PC-3 (cell line): ENCODE results near the gene C6orf52. TPM values are rescaled to one million over a fixed set of nuclear protein-coding genes. Genes with fewer than 3 reads are reported as not detected.

Experiments used
- ATAC-seq: fragments of 200-7000 bp; cut with Tn5 transposase; 2 replicates; pipeline ENCODE4 v1.9.1; 2020; ENCODE audit warnings: mild to moderate bottlenecking, moderate library complexity
- BruUV-seq: library from RNA; stranded (reverse); fragments of 400-500 nt; replicated peaks from 2 replicates; lab custom pipeline; 2021; lab: Mats Ljungman, UMichigan
- CTCF ChIA-PET: fragments of 300-600 bp; sonication (Branson Sonifier 250); formaldehyde crosslinking; loops from one replicate; lab custom pipeline; 2022; ENCODE audit warnings: antibody characterized with exemption; lab: Charles Lee
- POLR2A ChIA-PET: fragments of 300-600 bp; sonication (Branson Sonifier 250); formaldehyde crosslinking; loops from one replicate; lab custom pipeline; 2022; ENCODE audit warnings: antibody characterized with exemption; ENCODE audit not compliant: unreplicated experiment; lab: Charles Lee
- DNase-seq: peaks from one replicate; pipeline ENCODE4 v3.0.0-alpha.2; 2015
- H2AFZ ChIP-seq: fragments of 300-600 bp; sonication (generic); 2 replicates; pipeline ENCODE4 v1.6.0; 2016; ENCODE audit warnings: antibody characterized with exemption, low read length
- H3F3A ChIP-seq: fragments of 300-600 bp; sonication (generic); one replicate; pipeline ENCODE4 v1.6.0; 2017; ENCODE audit warnings: antibody characterized with exemption, low read length, control low read depth, mild to moderate bottlenecking; ENCODE audit not compliant: unreplicated experiment
- H3K27ac ChIP-seq: fragments of 300-600 bp; sonication (generic); 2 replicates; pipeline ENCODE4 v1.5.1; 2016; ENCODE audit warnings: mild to moderate bottlenecking, low read length
- H3K27me3 ChIP-seq: fragments of 300-600 bp; sonication (generic); 2 replicates; pipeline ENCODE4 v1.6.1; 2016; ENCODE audit warnings: low read length, mixed read lengths
- H3K36me3 ChIP-seq: fragments of 300-600 bp; sonication (generic); 2 replicates; pipeline ENCODE4 v1.6.1; 2016; ENCODE audit warnings: low read depth, mixed run types, low read length, mixed read lengths
- H3K4me1 ChIP-seq: fragments of 300-600 bp; sonication (generic); 2 replicates; pipeline ENCODE4 v1.5.1; 2016; ENCODE audit warnings: low read length; ENCODE audit not compliant: insufficient read depth
- H3K4me2 ChIP-seq: fragments of 300-600 bp; sonication (generic); 2 replicates; pipeline ENCODE4 v1.6.0; 2016; ENCODE audit warnings: low read length
- H3K4me3 ChIP-seq: fragments of 300-600 bp; sonication (generic); 2 replicates; pipeline ENCODE4 v1.5.1; 2016; ENCODE audit warnings: mild to moderate bottlenecking, low read length, mixed read lengths
- H3K79me2 ChIP-seq: fragments of 300-600 bp; sonication (generic); 2 replicates; pipeline ENCODE4 v1.6.1; 2017; ENCODE audit warnings: low read length, mixed read lengths
- H3K9ac ChIP-seq: fragments of 300-600 bp; sonication (generic); 2 replicates; pipeline ENCODE4 v1.6.0; 2016; ENCODE audit warnings: mild to moderate bottlenecking, low read length
- H3K9me2 ChIP-seq: fragments of 300-600 bp; sonication (generic); replicated peaks from 2 replicates; pipeline ENCODE4 v1.6.1; 2016; ENCODE audit warnings: mixed run types, low read length, mixed read lengths
- H3K9me3 ChIP-seq: fragments of 300-600 bp; sonication (generic); 2 replicates; pipeline ENCODE4 v1.6.1; 2016; ENCODE audit warnings: low read length, mixed read lengths
- H4K20me1 ChIP-seq: fragments of 300-600 bp; sonication (generic); 2 replicates; pipeline ENCODE4 v1.6.1; 2016; ENCODE audit warnings: low read length, mixed read lengths
- EZH2 ChIP-seq: fragments of 300-600 bp; sonication (generic); IDR thresholded peaks from one replicate; pipeline ENCODE4 v1.6.1; 2017; ENCODE audit warnings: antibody characterized with exemption, mild to moderate bottlenecking, low read length; ENCODE audit not compliant: unreplicated experiment
- EZH2phosphoT487 ChIP-seq: fragments of 300-600 bp; sonication (generic); IDR thresholded peaks from 2 replicates; pipeline ENCODE4 v1.6.1; 2018; ENCODE audit warnings: mild to moderate bottlenecking, antibody characterized with exemption, low read length, borderline replicate concordance
- intact Hi-C: fragments of 100-400 bp; cut with micrococcal nuclease; formaldehyde crosslinking; loops from 2 replicates; pipeline ENCODE4 v1.9.0; 2023
- total RNA-seq: library from RNA; depleted of rRNA; stranded (reverse); fragments of >200 nt; gene quantifications from 2 replicates; pipeline ENCODE4 v1.2.3, GENCODE V29; 2014
- TF ChIP-seq, protein P1 (sequence below): fragments of 300-600 bp; sonication (generic); conservative IDR thresholded peaks from 2 replicates; pipeline ENCODE4 v1.5.1; 2017; ENCODE audit warnings: antibody characterized with exemption, low read depth, mild to moderate bottlenecking, low read length

C6orf52 gene
- total RNA-seq, 1 experiment from 2014 or later: 0.80 TPM

DNA sequence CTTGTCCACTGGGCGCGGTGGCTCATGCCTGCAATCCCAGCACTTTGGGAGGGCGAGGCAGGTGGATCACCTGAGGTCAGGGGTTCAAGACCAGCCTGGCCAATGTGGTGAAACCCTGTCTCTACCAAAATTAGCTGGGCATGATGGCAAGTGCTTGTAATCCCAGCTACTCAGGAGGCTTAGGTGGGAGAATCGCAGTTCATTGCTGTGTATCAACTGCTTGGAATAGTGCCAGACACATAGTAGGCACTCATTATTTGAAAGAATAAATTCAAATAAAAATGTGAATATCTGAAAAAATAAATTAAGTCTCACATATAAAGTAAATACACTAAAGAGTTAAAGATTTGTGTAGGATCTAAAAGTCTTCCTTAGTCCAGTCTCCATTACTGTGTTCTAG lies 2.2 kb upstream of the C6orf52 start:
- H3F3A ChIP-seq: no peaks in the 10 kb centered on the region
- TF ChIP-seq EZH2phosphoT487 (no peak), EZH2 (no peak)
- TF ChIP-seq, protein P1, sequence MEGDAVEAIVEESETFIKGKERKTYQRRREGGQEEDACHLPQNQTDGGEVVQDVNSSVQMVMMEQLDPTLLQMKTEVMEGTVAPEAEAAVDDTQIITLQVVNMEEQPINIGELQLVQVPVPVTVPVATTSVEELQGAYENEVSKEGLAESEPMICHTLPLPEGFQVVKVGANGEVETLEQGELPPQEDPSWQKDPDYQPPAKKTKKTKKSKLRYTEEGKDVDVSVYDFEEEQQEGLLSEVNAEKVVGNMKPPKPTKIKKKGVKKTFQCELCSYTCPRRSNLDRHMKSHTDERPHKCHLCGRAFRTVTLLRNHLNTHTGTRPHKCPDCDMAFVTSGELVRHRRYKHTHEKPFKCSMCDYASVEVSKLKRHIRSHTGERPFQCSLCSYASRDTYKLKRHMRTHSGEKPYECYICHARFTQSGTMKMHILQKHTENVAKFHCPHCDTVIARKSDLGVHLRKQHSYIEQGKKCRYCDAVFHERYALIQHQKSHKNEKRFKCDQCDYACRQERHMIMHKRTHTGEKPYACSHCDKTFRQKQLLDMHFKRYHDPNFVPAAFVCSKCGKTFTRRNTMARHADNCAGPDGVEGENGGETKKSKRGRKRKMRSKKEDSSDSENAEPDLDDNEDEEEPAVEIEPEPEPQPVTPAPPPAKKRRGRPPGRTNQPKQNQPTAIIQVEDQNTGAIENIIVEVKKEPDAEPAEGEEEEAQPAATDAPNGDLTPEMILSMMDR: no peak
- no peaks in the 10 kb centered on the region; the same call in 1 of the 2 replicates for H4K20me1 ChIP-seq
- peaks cover 73% of the 10 kb centered on the region for H3K79me2 ChIP-seq
- peak overlapping the region; percentile 98 for H3K4me3 ChIP-seq
- POLR2A ChIA-PET: no interaction called here
- no peaks in the 10 kb centered on the region for H3K27me3 ChIP-seq
- intact Hi-C loops: loop anchor here (5.0 kb wide), 1 partner anchor 106 kb away; no protein-coding TSS in a partner anchor
- peaks cover 19% of the 10 kb centered on the region for H3K4me1 ChIP-seq
- CTCF ChIA-PET: no interaction called here
- BruUV-seq: no TSS peak
- H3K9me2 ChIP-seq: no peaks in the 10 kb centered on the region
- H2AFZ ChIP-seq: no peak overlapping the region
- no peaks in the 10 kb centered on the region for H3K9me3 ChIP-seq
- H3K4me2 ChIP-seq: peak overlapping the region; percentile 92
- DNase-seq (no peak), ATAC-seq (no peak)
- H3K36me3 ChIP-seq: peaks cover 31% of the 10 kb centered on the region; the same call in 1 of the 2 replicates
- H3K9ac ChIP-seq: no peak overlapping the region
- no peak overlapping the region for H3K27ac ChIP-seq

DNA sequence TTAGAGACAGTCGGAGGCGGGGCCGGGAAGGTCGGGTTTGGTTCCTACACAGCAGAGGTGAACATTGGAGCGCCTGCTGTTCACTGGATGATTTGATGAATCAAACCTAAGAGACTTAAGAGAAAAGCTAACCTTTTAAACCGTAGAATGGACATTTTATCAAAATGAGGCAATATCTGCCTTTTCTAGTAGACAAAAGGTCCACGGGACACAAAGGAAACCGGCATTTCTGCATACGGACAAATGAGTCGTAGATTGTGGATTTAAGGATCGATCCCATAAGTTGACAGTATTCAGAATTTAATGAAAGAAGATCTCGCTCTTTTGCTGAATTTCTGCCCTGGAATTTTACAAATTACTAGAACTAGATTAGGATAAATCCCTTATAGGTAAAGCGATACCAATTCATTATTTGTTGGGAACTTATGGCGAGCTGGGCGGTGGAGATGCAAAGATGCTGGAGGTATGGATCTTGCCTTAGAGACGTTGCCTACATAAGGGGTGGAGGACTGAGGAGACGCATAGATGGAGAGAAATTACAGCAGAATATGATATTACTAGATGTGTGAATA lies 756 bp upstream of the C6orf52 start:
- Histone ChIP-seq H3K4me2 (peak overlapping the region; percentile 92), H3K9me3 (no peaks in the 10 kb centered on the region), H3F3A (no peaks in the 10 kb centered on the region), H2AFZ (peak overlapping the region; percentile 84), H3K9me2 (no peaks in the 10 kb centered on the region), H3K79me2 (peaks cover 66% of the 10 kb centered on the region), H3K4me1 (peaks cover 19% of the 10 kb centered on the region), H3K9ac (peak overlapping the region; percentile 95), H3K27me3 (no peaks in the 10 kb centered on the region), H4K20me1 (no peaks in the 10 kb centered on the region), H3K27ac (peak overlapping the region; percentile 94), H3K4me3 (peak overlapping the region; percentile 98), H3K36me3 (peaks cover 23% of the 10 kb centered on the region; the same call in 1 of the 2 replicates)
- TF ChIP-seq EZH2phosphoT487 (no peak), EZH2 (no peak)
- TF ChIP-seq, protein P1: no peak
- ChIA-PET CTCF (interaction anchor here (0.6 to 1.1 kb wide), 4 partner anchors 28 to 229 kb away, joined by 3 to 11 read pairs (median 8); partner anchors contain the start of gene TMEM14C), POLR2A (interaction anchor here (0.6 to 0.9 kb wide), 3 partner anchors 28 to 1931 kb away, joined by 4 to 8 read pairs (median 6); partner anchors contain the start of gene TMEM14C)
- DNase-seq: no peak
- BruUV-seq: TSS peak; percentile 81
- ATAC-seq: no peak; the same call in 1 of the 2 replicates
- intact Hi-C loops: loop anchor here (2.0 to 5.0 kb wide), 2 partner anchors 28 to 107 kb away; partner anchors contain the start of gene TMEM14C

DNA sequence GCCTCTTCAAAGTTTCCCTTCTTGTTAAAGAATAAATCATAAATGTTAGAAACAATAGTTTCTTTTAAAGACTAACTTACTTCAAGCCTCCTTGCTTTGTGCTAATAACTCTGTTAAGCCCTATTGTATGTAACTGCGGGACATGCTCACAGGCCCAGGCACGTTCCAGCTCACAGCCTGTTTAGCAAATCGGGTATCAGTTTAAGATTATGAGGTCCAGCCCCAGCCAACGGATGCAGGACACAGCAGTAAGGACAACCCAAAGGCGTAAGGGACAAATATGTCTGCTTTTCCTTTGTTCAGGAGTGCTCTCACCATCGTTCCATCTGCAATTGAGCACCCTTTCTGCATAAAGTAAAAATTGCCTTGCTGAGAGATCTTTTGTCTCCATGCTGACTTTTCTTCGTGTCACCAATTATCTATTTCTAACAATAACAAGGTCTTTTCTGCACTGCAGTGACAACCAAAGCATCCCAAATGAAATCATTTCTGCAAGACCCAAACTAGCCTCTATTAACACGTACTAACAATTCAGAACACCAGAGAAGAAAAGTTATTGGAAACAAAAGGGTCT lies 1.4 kb downstream of the C6orf52 start:
- no peak overlapping the region for H2AFZ ChIP-seq
- H3K4me1 ChIP-seq: peaks cover 19% of the 10 kb centered on the region
- TF ChIP-seq EZH2: no peak
- TF ChIP-seq EZH2phosphoT487: no peak
- TF ChIP-seq, protein P1: no peak
- peak overlapping the region; percentile 95; the same call in 1 of the 2 replicates for H3K9ac ChIP-seq
- no TSS peak for BruUV-seq
- DNase-seq (no peak), ATAC-seq (no peak)
- H4K20me1 ChIP-seq: no peaks in the 10 kb centered on the region
- ChIA-PET CTCF (no interaction called here), POLR2A (no interaction called here)
- no peaks in the 10 kb centered on the region for H3K9me2 ChIP-seq
- H3K36me3 ChIP-seq: peaks cover 14% of the 10 kb centered on the region; the same call in 1 of the 2 replicates
- no peaks in the 10 kb centered on the region for H3K9me3 ChIP-seq
- no peaks in the 10 kb centered on the region for H3K27me3 ChIP-seq
- H3K27ac ChIP-seq: no peak overlapping the region
- peak overlapping the region; percentile 92 for H3K4me2 ChIP-seq
- no peaks in the 10 kb centered on the region for H3F3A ChIP-seq
- peak overlapping the region; percentile 98 for H3K4me3 ChIP-seq
- peaks cover 49% of the 10 kb centered on the region for H3K79me2 ChIP-seq
- intact Hi-C loops: no loop called here
